HCT116 (cell line): ENCODE data around the gene UVSSA. TPM values are rescaled to one million over a fixed set of nuclear protein-coding genes. Genes with fewer than 3 reads are reported as not detected.

ENCODE experiments used
- ATAC-seq: fragments of 200-7000 bp; cut with Tn5 transposase; 2 replicates; pipeline ENCODE4 v1.9.1; 2020; ENCODE audit warnings: mild to moderate bottlenecking, moderate library complexity
- BruUV-seq: library from RNA; stranded (reverse); fragments of 400-500 nt; replicated peaks from 2 replicates; lab custom pipeline; 2021; lab: Mats Ljungman, UMichigan
- CTCF ChIA-PET: fragments of 300-600 bp; sonication (Branson Sonifier 250); formaldehyde crosslinking; loops from one replicate; lab custom pipeline; 2021; ENCODE audit warnings: antibody characterized with exemption; lab: Charles Lee
- POLR2A ChIA-PET: fragments of 300-600, 350-600 bp; sonication (Branson Sonifier 250); formaldehyde crosslinking; loops from one replicate; lab custom pipeline; 2021; ENCODE audit warnings: antibody characterized with exemption; lab: Charles Lee
- RAD21 ChIA-PET, 2 experiments: fragments of 300-600 bp; sonication (Branson Sonifier 250); formaldehyde crosslinking; loops; one replicate each; lab custom pipeline; 2023; ENCODE audit warnings: low total read pairs in 2 of 2; ENCODE audit not compliant: uncharacterized antibody in 2 of 2, unreplicated experiment in 2 of 2, low non-redundant PET in 1 of 2; lab: Charles Lee
- DNase-seq: peaks from one replicate; pipeline ENCODE4 v3.0.0-alpha.2; 2010; ENCODE audit warnings: low read depth, low spot score
- H2AFZ ChIP-seq: fragments of 200-600 bp; shearing (Covaris generic), sonication (generic); 2 replicates; pipeline ENCODE4 v1.6.1; 2017; ENCODE audit warnings: low read depth, mixed run types, mixed read lengths, antibody characterized with exemption, low read length; ENCODE audit not compliant: poor library complexity, severe bottlenecking
- H3K27ac ChIP-seq: 2 replicates; pipeline ENCODE4 v1.5.1; 2012; ENCODE audit warnings: low read depth, low read length
- H3K27me3 ChIP-seq: fragments of 200-600 bp; sonication (generic); 2 replicates; pipeline ENCODE4 v1.6.1; 2016; ENCODE audit warnings: mixed run types, low read length, mixed read lengths; ENCODE audit not compliant: insufficient read depth
- H3K36me3 ChIP-seq, 2 experiments: fragments of 200-500 bp in 1 of 2; fragments of 200-600 bp in 1 of 2; sonication (Bioruptor generic) in 1 of 2; sonication (generic) in 1 of 2; 2 replicates each; pipeline versions ENCODE4 v1.5.1 to v1.6.1; 2014 to 2016; ENCODE audit warnings: low read length in 2 of 2, inconsistent platforms in 1 of 2, mixed read lengths in 1 of 2, mixed run types in 1 of 2; ENCODE audit not compliant: insufficient read depth in 2 of 2, control insufficient read depth in 1 of 2
- H3K4me1 ChIP-seq, 2 experiments: fragments of 200-600 bp in 1 of 2; sonication (generic) in 1 of 2; 2 replicates each; pipeline versions ENCODE4 v1.5.1 to v1.6.1; 2012 to 2017; ENCODE audit warnings: low read length in 2 of 2, inconsistent platforms in 1 of 2, mild to moderate bottlenecking in 1 of 2, mixed read lengths in 1 of 2, mixed run types in 1 of 2, moderate library complexity in 1 of 2; ENCODE audit not compliant: insufficient read depth in 2 of 2, control insufficient read depth in 1 of 2
- H3K4me2 ChIP-seq: fragments of 200-600 bp; sonication (generic); 2 replicates; pipeline ENCODE4 v1.6.1; 2017; ENCODE audit warnings: mixed run types, low read length, mixed read lengths
- H3K4me3 ChIP-seq, 2 experiments: fragments of 200-600 bp in 1 of 2; sonication (generic) in 1 of 2; replicated peaks in 1 of 2; 2 replicates each; pipeline ENCODE4 v1.5.1; 2011 to 2016; ENCODE audit warnings: low read length in 2 of 2, control low read depth in 1 of 2, low read depth in 1 of 2, mild to moderate bottlenecking in 1 of 2, mixed read lengths in 1 of 2, mixed run types in 1 of 2
- H3K79me2 ChIP-seq: fragments of 200-600 bp; sonication (generic); 2 replicates; pipeline ENCODE4 v1.6.1; 2017; ENCODE audit warnings: mild to moderate bottlenecking, mixed run types, low read length, moderate library complexity, mixed read lengths; ENCODE audit not compliant: insufficient read depth
- H3K9ac ChIP-seq: fragments of 200-600 bp; sonication (generic); 2 replicates; pipeline ENCODE4 v1.6.1; 2016; ENCODE audit warnings: low read length, mixed read lengths
- H3K9me2 ChIP-seq: fragments of 200-600 bp; sonication (generic), shearing (Covaris generic); 2 replicates; pipeline ENCODE4 v1.6.1; 2017; ENCODE audit warnings: mixed run types, mild to moderate bottlenecking, moderate library complexity; ENCODE audit not compliant: insufficient read depth
- H3K9me3 ChIP-seq, 2 experiments: fragments of 200-500 bp in 1 of 2; fragments of 200-600 bp in 1 of 2; sonication (Bioruptor generic) in 1 of 2; sonication (generic) in 1 of 2; 2 replicates each; pipeline ENCODE4 v1.6.1; 2014 to 2017; ENCODE audit warnings: low read length in 2 of 2, mixed read lengths in 2 of 2, inconsistent platforms in 1 of 2, low read depth in 1 of 2, mild to moderate bottlenecking in 1 of 2, mixed run types in 1 of 2, moderate library complexity in 1 of 2; ENCODE audit not compliant: control insufficient read depth in 1 of 2, insufficient read depth in 1 of 2
- H4K20me1 ChIP-seq: fragments of 200-600 bp; sonication (generic), shearing (Covaris generic); 2 replicates; pipeline ENCODE4 v1.6.1; 2017; ENCODE audit warnings: mixed run types, mild to moderate bottlenecking, moderate library complexity; ENCODE audit not compliant: insufficient read depth
- CBX3 ChIP-seq: IDR thresholded peaks from 2 replicates; pipeline ENCODE4 v1.6.1; 2012; ENCODE audit warnings: low read depth
- EGR1 ChIP-seq: IDR thresholded peaks from 2 replicates; pipeline ENCODE4 v1.6.1; 2012; ENCODE audit warnings: low read depth
- ELF1 ChIP-seq: IDR thresholded peaks from 2 replicates; pipeline ENCODE4 v1.6.1; 2012; ENCODE audit warnings: low read depth, borderline replicate concordance
- EZH2 ChIP-seq: fragments of 200-600 bp; sonication (generic); IDR thresholded peaks from 2 replicates; pipeline ENCODE4 v1.6.1; 2017; ENCODE audit warnings: antibody characterized with exemption, mixed run types
- EZH2phosphoT487 ChIP-seq: fragments of 200-600 bp; IDR thresholded peaks from 2 replicates; pipeline ENCODE4 v1.6.1; 2018; ENCODE audit warnings: antibody characterized with exemption, borderline replicate concordance
- FOSL1 ChIP-seq: IDR thresholded peaks from 2 replicates; pipeline ENCODE4 v1.6.1; 2012; ENCODE audit warnings: low read depth
- JUND ChIP-seq: IDR thresholded peaks from 2 replicates; pipeline ENCODE4 v1.6.1; 2012
- POLR2A ChIP-seq: IDR thresholded peaks from 2 replicates; pipeline ENCODE4 v1.7.0; 2011; ENCODE audit warnings: borderline replicate concordance; ENCODE audit not compliant: insufficient read depth, insufficient read length; ENCODE audit errors: extremely low read depth
- POLR2AphosphoS5 ChIP-seq: IDR thresholded peaks from 2 replicates; pipeline ENCODE4 v1.6.1; 2011; ENCODE audit warnings: mild to moderate bottlenecking, low read depth, low read length, moderate library complexity
- RAD21 ChIP-seq: IDR thresholded peaks from 2 replicates; pipeline ENCODE4 v1.6.1; 2012; ENCODE audit warnings: low read depth, mild to moderate bottlenecking
- SIN3A ChIP-seq: IDR thresholded peaks from 2 replicates; pipeline ENCODE4 v1.6.1; 2012; ENCODE audit warnings: low read depth
- SRF ChIP-seq: IDR thresholded peaks from 2 replicates; pipeline ENCODE4 v1.6.1; 2012; ENCODE audit warnings: low read depth
- TCF7L2 ChIP-seq: IDR thresholded peaks from 2 replicates; pipeline ENCODE4 v1.7.0; 2011; ENCODE audit warnings: borderline replicate concordance, inconsistent platforms; ENCODE audit not compliant: insufficient read depth, insufficient read length; ENCODE audit errors: extremely low read depth
- ZFX ChIP-seq: fragments of 450-650 bp; IDR thresholded peaks from 2 replicates; pipeline ENCODE4 v1.6.1; 2017
- ZNF274 ChIP-seq: fragments of 200-500 bp; sonication (Bioruptor generic); IDR thresholded peaks from 2 replicates; pipeline ENCODE4 v1.6.1; 2014; ENCODE audit warnings: mild to moderate bottlenecking, low read depth, low read length, inconsistent platforms
- intact Hi-C: fragments of 100-400 bp; cut with micrococcal nuclease; formaldehyde crosslinking; loops from 2 replicates; pipeline ENCODE4 v1.10.0; 2022
- total RNA-seq: library from RNA; stranded (reverse); gene quantifications from one replicate; pipeline ENCODE4 v1.2.1, GENCODE V29; 2021; ENCODE audit not compliant: unreplicated experiment
- TF ChIP-seq, protein P1 (sequence below): IDR thresholded peaks from 2 replicates; pipeline ENCODE4 v1.6.1; 2012
- TF ChIP-seq, protein P2 (sequence below): IDR thresholded peaks from 2 replicates; pipeline ENCODE4 v1.6.1; 2012; ENCODE audit warnings: low read depth
- TF ChIP-seq, protein P3 (sequence below): IDR thresholded peaks from 2 replicates; pipeline ENCODE4 v1.6.1; 2011; ENCODE audit warnings: mild to moderate bottlenecking, low read length, moderate library complexity; ENCODE audit not compliant: insufficient replicate concordance; ENCODE audit errors: extremely low read depth
- TF ChIP-seq, protein P4 (sequence below), 3 experiments: fragments of 200-600 bp in 1 of 3; sonication (generic) in 1 of 3; IDR thresholded peaks in 2 of 3; conservative IDR thresholded peaks in 1 of 3; 2 replicates each; pipeline ENCODE4 v1.5.1; 2012 to 2017; ENCODE audit warnings: low read depth in 2 of 3, low read length in 2 of 3, antibody characterized with exemption in 1 of 3, borderline replicate concordance in 1 of 3, control low read depth in 1 of 3, mild to moderate bottlenecking in 1 of 3, mixed read lengths in 1 of 3, mixed run types in 1 of 3, moderate library complexity in 1 of 3; ENCODE audit not compliant: insufficient read depth in 1 of 3

The UVSSA gene
- total RNA-seq, 1 experiment from 2014 or later = 30.5 TPM

DNA sequence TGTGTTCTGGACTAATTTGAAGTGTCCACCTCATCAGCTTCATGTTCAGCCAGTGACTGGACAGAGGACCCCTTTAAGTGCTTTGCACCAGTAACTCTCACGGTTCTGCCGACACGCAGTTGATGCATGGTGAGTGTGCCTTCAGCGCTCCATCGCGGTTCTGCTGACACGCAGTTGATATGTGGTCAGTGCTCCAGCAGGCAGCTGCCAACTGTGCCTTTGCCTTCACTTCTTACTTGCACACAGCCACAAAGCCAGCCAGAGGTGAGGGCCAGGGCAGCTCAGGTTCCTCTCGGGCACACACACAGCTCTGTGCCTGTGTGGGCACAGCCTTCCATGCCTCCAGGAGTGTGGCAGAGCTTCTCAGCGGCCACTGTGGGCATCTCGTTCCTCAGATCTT, 46.9 kb downstream of the UVSSA start:
- no peak overlapping the region for H2AFZ ChIP-seq

More for the DNA sequence above, 46.9 kb downstream of the UVSSA start:
- H3K4me1 ChIP-seq = no peaks in the 10 kb centered on the region
- no TSS peak for BruUV-seq
- H3K9ac ChIP-seq = no peak overlapping the region
- no peak overlapping the region for H3K4me2 ChIP-seq
- H3K36me3 ChIP-seq = no peaks in the 10 kb centered on the region
- POLR2A ChIA-PET = no interaction called here
- no peak for ATAC-seq
- CTCF ChIA-PET = no interaction called here
- H3K27me3 ChIP-seq = no peaks in the 10 kb centered on the region
- TF ChIP-seq JUND = no peak
- TF ChIP-seq, protein P1, sequence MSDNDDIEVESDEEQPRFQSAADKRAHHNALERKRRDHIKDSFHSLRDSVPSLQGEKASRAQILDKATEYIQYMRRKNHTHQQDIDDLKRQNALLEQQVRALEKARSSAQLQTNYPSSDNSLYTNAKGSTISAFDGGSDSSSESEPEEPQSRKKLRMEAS = no peak
- no peak for TF ChIP-seq SIN3A
- TF ChIP-seq FOSL1 = no peak
- TF ChIP-seq, protein P2, sequence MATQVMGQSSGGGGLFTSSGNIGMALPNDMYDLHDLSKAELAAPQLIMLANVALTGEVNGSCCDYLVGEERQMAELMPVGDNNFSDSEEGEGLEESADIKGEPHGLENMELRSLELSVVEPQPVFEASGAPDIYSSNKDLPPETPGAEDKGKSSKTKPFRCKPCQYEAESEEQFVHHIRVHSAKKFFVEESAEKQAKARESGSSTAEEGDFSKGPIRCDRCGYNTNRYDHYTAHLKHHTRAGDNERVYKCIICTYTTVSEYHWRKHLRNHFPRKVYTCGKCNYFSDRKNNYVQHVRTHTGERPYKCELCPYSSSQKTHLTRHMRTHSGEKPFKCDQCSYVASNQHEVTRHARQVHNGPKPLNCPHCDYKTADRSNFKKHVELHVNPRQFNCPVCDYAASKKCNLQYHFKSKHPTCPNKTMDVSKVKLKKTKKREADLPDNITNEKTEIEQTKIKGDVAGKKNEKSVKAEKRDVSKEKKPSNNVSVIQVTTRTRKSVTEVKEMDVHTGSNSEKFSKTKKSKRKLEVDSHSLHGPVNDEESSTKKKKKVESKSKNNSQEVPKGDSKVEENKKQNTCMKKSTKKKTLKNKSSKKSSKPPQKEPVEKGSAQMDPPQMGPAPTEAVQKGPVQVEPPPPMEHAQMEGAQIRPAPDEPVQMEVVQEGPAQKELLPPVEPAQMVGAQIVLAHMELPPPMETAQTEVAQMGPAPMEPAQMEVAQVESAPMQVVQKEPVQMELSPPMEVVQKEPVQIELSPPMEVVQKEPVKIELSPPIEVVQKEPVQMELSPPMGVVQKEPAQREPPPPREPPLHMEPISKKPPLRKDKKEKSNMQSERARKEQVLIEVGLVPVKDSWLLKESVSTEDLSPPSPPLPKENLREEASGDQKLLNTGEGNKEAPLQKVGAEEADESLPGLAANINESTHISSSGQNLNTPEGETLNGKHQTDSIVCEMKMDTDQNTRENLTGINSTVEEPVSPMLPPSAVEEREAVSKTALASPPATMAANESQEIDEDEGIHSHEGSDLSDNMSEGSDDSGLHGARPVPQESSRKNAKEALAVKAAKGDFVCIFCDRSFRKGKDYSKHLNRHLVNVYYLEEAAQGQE = no peak
- no peak for TF ChIP-seq CBX3
- TF ChIP-seq ZNF274 = no peak
- TF ChIP-seq, protein P3, sequence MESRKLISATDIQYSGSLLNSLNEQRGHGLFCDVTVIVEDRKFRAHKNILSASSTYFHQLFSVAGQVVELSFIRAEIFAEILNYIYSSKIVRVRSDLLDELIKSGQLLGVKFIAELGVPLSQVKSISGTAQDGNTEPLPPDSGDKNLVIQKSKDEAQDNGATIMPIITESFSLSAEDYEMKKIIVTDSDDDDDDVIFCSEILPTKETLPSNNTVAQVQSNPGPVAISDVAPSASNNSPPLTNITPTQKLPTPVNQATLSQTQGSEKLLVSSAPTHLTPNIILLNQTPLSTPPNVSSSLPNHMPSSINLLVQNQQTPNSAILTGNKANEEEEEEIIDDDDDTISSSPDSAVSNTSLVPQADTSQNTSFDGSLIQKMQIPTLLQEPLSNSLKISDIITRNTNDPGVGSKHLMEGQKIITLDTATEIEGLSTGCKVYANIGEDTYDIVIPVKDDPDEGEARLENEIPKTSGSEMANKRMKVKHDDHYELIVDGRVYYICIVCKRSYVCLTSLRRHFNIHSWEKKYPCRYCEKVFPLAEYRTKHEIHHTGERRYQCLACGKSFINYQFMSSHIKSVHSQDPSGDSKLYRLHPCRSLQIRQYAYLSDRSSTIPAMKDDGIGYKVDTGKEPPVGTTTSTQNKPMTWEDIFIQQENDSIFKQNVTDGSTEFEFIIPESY = no peak
- TF ChIP-seq RAD21 = no peak
- TF ChIP-seq ELF1 = no peak
- TF ChIP-seq, protein P4, sequence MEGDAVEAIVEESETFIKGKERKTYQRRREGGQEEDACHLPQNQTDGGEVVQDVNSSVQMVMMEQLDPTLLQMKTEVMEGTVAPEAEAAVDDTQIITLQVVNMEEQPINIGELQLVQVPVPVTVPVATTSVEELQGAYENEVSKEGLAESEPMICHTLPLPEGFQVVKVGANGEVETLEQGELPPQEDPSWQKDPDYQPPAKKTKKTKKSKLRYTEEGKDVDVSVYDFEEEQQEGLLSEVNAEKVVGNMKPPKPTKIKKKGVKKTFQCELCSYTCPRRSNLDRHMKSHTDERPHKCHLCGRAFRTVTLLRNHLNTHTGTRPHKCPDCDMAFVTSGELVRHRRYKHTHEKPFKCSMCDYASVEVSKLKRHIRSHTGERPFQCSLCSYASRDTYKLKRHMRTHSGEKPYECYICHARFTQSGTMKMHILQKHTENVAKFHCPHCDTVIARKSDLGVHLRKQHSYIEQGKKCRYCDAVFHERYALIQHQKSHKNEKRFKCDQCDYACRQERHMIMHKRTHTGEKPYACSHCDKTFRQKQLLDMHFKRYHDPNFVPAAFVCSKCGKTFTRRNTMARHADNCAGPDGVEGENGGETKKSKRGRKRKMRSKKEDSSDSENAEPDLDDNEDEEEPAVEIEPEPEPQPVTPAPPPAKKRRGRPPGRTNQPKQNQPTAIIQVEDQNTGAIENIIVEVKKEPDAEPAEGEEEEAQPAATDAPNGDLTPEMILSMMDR (IDR thresholded peaks at IDR 0.05 in 2 of 3, conservative IDR thresholded peaks at IDR 0.05 in 1 of 3; ENCODE audit: borderline replicate concordance in 1 of 3, insufficient read depth in 1 of 3, low read depth in 2 of 3, low read length in 2 of 3) = no peak
- no peak for TF ChIP-seq EZH2phosphoT487
- no peak for TF ChIP-seq EZH2
- no peak for TF ChIP-seq ZFX
- no peak for TF ChIP-seq POLR2AphosphoS5
- TF ChIP-seq SRF = no peak
- no peak for TF ChIP-seq EGR1
- no peak for TF ChIP-seq POLR2A
- no peak for TF ChIP-seq TCF7L2
- H3K27ac ChIP-seq = no peak overlapping the region
- RAD21 ChIA-PET = no interaction called here
- no peaks in the 10 kb centered on the region for H3K79me2 ChIP-seq
- no peaks in the 10 kb centered on the region for H4K20me1 ChIP-seq
- intact Hi-C loops = no loop called here
- H3K9me3 ChIP-seq = peaks cover 6 to 10% of the 10 kb centered on the region in 2 experiments; a peak in 3 of 4 replicates
- H3K4me3 ChIP-seq = no peak overlapping the region
- no peak for DNase-seq
- H3K9me2 ChIP-seq = no peaks in the 10 kb centered on the region
